ENCODE results near the gene PGBD5.

PGBD5 gene

DNA sequence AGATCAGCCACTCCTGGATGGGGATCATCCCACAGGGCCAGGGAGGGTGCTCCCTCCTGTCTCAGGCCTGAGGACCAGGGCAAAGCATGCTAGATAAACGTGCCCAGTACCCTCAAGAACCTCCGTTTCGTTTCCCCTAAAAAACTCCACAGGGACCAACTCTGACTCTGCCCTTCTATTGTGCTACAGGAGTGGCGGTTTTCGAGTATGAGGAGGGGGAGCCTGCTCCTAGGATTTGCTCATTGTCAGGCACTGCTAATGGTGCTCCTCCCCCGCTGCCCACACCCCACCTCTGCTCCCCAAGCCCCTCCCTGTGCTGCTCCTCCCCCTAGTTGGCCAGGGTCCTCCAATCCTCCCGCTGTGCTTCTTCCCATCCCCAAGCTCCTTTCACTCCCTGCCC is 32.0 kb downstream of the PGBD5 start:
- no peak for DNase-seq

- DNase-seq: no peak
Measured at GRCh38 chr1:230393722-230394121, 32.4 kb downstream of the PGBD5 start.

DNA sequence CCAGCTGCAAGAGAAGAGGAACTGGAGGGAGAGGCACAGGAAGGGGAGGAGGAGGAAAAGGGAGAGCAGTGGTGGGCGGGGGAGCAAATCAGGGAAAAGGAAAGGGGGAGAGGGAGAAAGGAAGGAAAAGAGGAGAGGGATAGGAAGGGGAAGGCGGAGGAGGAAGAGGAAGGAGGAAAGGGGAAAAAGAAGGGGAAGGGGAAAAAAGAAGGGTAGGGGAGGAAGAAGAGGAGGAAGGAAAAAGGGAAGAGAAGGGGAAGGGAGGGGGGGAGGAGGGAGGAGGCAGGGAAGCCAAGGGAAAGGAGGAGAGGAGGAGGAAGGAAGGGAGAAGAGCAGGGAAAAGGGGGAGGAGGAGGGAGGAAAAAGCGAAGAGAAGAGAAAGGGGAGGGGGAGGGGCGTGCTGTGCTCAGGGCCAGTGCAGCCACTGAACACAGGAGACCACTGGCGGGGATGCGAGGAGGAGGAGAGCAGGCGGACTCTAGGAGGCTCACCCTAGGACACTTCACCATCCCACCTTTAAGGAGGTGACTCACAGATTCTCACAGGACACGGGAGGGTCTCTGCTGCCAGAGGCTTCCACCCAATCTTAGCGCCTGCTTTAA is 33.1 kb downstream of the PGBD5 start:
- DNase-seq: no peak

GRCh38 chr1:230392536-230392909 is 33.6 kb downstream of the PGBD5 start:
- DNase-seq: no peak

- no peak for DNase-seq
Measured at GRCh38 chr1:230391776-230392535, 34.2 kb downstream of the PGBD5 start.

GRCh38 chr1:230390371-230390770 is 35.8 kb downstream of the PGBD5 start:
- DNase-seq: no peak

DNA sequence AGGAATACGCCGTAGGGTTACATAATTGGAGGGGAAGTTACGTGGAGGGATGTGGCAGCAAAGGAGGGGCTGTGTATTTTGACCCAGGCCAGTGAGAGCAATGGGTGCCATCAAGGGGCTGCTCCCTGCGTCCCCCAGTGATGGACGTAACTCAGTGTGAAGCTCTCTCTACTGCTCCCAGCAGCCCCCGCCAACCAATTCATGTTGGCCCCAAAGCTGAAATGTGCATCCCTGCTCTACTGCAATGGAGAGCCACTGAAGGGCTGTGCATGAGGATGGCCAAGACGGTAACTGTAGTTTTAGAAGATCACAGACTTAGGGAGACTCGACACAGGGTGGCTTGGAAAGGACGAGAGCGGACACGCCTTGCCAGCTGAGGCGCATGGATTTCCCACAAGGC is 38.3 kb downstream of the PGBD5 start:
- no peak for DNase-seq

DNA sequence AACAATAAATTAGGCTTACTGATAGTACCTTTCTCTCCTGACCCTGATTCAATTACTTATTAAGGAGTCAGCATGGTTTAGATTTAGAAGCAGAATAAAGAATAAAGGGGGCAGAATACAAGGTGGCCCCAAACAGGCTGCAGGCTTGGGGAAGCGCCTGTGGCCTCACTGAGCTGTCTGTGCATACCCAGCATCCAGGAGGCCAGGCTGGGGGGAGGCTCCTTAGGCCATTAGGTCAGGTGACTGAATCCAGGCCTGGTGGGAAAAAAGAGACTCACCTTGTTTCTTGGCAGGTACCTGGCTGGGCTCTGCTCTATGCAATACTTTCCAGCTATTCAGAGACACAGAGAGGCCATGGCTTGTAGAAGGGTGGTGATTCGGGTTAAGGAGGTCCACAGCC is 38.8 kb downstream of the PGBD5 start:
- no peak for DNase-seq

GRCh38 chr1:230386637-230387262 is 39.4 kb downstream of the PGBD5 start:
- DNase-seq: no peak

- DNase-seq: no peak
Measured at GRCh38 chr1:230385930-230386329, 40.2 kb downstream of the PGBD5 start.

- no peak for DNase-seq
Measured at GRCh38 chr1:230385158-230385450, 41.0 kb downstream of the PGBD5 start.

GRCh38 chr1:230384380-230385157 is 41.6 kb downstream of the PGBD5 start:
- DNase-seq: no peak

GRCh38 chr1:230383425-230383824 is 42.7 kb downstream of the PGBD5 start:
- DNase-seq: no peak

GRCh38 chr1:230382001-230382491 is 44.1 kb downstream of the PGBD5 start:
- no peak for DNase-seq

DNA sequence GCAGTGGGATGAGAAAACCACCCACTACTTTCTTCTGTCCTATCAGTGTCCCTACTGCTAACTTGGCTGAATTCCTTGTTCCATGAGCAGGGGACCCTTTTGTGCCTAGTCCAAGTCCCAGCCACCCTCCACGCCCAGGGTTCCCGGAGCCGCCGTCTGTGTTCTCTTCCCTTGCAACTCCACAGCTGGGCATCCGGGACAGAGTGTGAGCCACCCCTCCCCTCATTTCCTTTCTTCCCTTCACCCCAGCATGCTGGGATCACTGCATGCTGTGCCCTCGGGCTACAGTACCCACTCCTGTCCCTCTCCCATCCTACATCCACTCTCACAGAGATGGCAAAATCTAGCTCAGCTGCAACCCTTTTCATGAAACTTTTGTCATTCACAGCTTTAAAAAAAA is 44.5 kb downstream of the PGBD5 start:
- no peak for DNase-seq

DNA sequence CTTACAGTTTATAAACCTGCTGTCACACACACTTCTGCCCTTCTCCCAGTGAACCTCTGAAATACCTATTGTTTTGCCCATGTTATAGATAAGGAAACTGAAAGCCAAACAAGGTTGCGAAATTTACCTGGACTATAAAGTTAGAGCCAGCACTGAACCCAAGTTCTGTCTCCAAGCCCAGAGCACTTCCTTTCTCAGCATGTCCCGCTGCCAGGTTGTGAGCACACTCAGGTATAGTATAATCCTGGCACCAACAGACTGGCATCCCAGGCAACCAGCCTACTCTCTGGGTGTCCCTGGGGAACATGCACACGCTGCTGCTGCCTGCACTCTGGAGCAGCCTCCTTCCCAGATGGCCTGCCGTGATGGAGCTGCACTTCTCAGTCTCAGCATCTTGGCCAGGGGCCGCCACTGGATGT is 45.1 kb downstream of the PGBD5 start:
- DNase-seq: no peak

- DNase-seq: no peak
Measured at GRCh38 chr1:230379928-230380327, 46.2 kb downstream of the PGBD5 start.

DNA sequence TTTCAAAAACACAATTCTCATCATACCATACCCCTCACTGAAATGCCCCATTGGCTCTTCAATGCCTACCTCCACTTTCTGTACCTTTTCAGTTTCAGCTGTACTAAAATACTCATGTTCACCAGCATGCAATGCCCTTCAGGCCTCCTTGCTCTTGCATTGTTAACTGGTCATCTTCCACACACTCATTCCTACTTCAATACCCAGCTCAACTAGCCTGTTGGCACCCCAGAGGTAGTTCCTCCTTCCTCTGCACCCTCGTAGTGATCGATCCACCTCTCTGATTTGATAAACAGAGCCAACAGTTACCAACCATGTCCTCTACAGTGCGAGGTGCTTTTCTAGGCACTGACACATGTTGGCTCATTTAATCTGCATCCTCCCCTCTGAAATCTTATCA is 46.7 kb downstream of the PGBD5 start:
- DNase-seq: no peak

DNA sequence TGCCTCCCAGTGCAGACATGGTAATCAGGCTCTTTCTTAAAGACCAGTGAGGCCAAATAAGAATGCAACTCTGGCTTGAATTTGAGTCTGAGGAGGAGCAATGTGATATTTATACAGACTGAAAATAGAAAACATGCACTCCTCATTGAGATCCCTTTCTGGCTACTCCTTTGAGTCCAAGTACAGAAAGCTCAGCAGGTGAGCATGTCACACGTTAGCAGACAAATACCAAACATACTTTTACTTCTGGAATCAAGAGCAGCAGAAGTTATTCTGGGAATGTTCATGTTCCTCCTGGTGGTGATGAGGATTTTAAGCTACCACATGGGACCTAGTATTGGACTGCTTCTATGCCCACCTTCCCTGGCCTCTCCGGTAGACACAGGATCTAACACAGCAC is 48.3 kb downstream of the PGBD5 start:
- no peak for DNase-seq

GRCh38 chr1:230377324-230377723 is 48.8 kb downstream of the PGBD5 start:
- DNase-seq: no peak

- no peak for DNase-seq
Measured at GRCh38 chr1:230376296-230376695, 49.8 kb downstream of the PGBD5 start.

DNA sequence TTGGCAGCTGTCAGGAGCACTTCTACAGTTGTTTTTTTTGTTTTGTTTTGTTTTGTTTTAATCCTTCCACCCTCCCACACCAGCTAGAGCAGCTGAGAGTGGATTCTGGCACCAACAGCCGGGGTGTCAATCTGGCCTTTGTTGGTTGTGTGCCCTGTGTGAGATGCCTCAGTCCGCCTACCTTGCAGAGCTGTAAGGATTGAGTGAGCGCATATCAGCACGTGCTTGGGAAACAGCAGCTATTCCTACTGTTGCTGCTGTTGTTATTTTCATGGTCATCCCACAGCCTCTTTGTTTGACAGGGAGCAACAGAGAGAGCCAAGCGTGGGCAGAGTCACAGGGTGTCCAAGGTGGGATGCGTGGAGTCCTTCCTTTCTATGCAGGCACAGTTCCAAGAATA is 50.4 kb downstream of the PGBD5 start:
- DNase-seq: peak; percentile 75

GRCh38 chr1:230375147-230375546 is 51.0 kb downstream of the PGBD5 start:
- no peak for DNase-seq

Data from NCI-H345 (cell line).